ENCODE results near the gene ABCA13.

Gene ABCA13

DNA sequence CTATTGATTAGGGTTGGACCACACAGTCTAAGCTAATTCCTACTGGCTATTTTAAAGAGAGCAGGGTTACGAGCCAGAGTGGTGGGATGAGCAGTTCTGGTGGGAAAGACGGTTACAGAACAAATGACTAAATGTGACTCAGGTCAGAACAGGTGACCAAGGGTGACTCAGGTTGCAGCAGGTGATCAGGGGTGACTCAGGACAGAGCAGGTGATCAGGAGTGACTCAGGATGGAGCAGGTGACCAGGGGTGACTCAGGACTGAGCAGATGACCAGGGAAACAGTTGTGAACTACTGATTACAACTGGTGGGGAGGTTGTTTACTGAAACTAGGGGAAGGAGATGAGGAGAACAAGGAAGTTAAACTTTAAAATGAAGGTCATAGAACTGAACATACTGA, 366.3 kb downstream of the ABCA13 start:
- Histone ChIP-seq H3K4me2 (ENCODE audit: low read length, poor library complexity, severe bottlenecking) (no peak overlapping the region), H3K18ac (ENCODE audit: low read depth in 1 of 2, low read length in 2 of 2) (no peak overlapping the region), H3K4me1 (ENCODE audit: control insufficient read depth, insufficient read depth, low read depth, low read length) (no peaks in the 10 kb centered on the region), H4K91ac (ENCODE audit: low read length) (no peak overlapping the region), H3K79me1 (replicated peaks; ENCODE audit: low read length, poor library complexity, severe bottlenecking) (no peaks in the 10 kb centered on the region), H3K4me3 (ENCODE audit: insufficient read depth in 1 of 2, low read depth in 1 of 2, low read length in 2 of 2) (no peak overlapping the region), H3K9me3 (ENCODE audit: control insufficient read depth, low read length) (peaks cover 11% of the 10 kb centered on the region), H3K9ac (ENCODE audit: low read length) (no peak overlapping the region), H2AFZ (ENCODE audit: low read depth, low read length) (no peak overlapping the region), H3K36me3 (ENCODE audit: control insufficient read depth in 1 of 2, insufficient read depth in 2 of 2, low read depth in 1 of 2, low read length in 2 of 2) (no peaks in the 10 kb centered on the region), H2BK5ac (ENCODE audit: low read depth, low read length, poor library complexity, severe bottlenecking) (no peak overlapping the region), H3K4ac (ENCODE audit: low read depth in 1 of 2, low read length in 2 of 2) (no peak overlapping the region), H2BK120ac (ENCODE audit: low read depth, low read length) (no peak overlapping the region), H2BK12ac (ENCODE audit: low read length in 2 of 2) (no peak overlapping the region), H3K14ac (ENCODE audit: low read length in 2 of 2) (no peak overlapping the region), H4K8ac (ENCODE audit: low read length) (no peak overlapping the region), H2AK5ac (ENCODE audit: low read length, severe bottlenecking) (no peak overlapping the region), H3K27me3 (ENCODE audit: control insufficient read depth in 1 of 2, insufficient read depth in 1 of 2, low read length in 2 of 2) (no peaks in the 10 kb centered on the region), H2BK15ac (ENCODE audit: low read depth, poor library complexity, severe bottlenecking) (no peak overlapping the region), H3K27ac (ENCODE audit: low read length, poor library complexity, severe bottlenecking) (no peak overlapping the region), H3K23ac (ENCODE audit: low read length in 2 of 2) (no peak overlapping the region)
- 81% methylated on average over 2 of the region's 2 CpGs for WGBS
- no peak for DNase-seq

DNA sequence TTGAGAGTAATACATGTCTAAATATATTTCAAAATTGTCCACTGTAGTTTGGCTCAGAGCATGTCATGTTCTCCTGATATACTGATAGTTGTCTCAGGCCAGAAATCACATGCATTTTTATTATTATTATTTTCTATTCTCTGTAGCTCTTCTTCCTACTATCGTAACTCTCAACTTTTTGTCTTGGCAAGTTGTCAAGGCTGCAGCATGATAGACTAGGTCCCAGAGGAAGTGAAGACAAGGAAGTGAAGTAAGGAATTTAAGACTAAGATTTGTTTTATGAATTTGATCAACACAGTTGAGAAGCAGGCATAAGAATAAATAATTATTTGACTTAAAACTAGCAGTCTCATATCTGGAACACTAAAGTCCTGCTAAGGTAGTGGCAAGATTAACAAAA, 369.5 kb downstream of the ABCA13 start:
- H2BK12ac ChIP-seq (ENCODE audit: low read length in 2 of 2) = no peak overlapping the region

DNA sequence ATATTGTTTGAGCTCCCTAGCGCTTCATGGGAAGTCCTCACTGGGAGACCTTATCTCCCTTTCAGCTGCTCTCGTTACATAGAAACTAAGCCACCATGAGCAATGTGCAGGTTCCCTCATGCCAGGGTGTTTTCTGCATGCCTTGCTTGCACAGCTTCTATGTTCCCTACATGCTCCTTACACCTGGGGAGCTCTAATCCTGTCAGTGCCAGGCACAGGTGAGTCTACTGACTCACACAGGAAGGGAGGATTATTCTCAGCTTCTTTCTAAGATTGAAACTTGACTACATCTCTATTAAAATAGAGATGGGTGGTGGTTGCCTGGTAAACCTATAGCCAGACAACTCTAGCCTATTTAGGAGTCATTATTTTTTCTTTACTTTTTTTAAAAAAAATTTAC, 377.4 kb downstream of the ABCA13 start:
- Histone ChIP-seq H3K23ac (ENCODE audit: low read length in 2 of 2) (no peak overlapping the region), H4K91ac (ENCODE audit: low read length) (no peak overlapping the region), H3K4ac (ENCODE audit: low read depth in 1 of 2, low read length in 2 of 2) (no peak overlapping the region), H3K4me1 (ENCODE audit: control insufficient read depth, insufficient read depth, low read depth, low read length) (no peaks in the 10 kb centered on the region), H4K8ac (ENCODE audit: low read length) (no peak overlapping the region), H3K9me3 (ENCODE audit: control insufficient read depth, low read length) (peaks cover 2% of the 10 kb centered on the region), H3K14ac (ENCODE audit: low read length in 2 of 2) (no peak overlapping the region), H3K36me3 (ENCODE audit: control insufficient read depth in 1 of 2, insufficient read depth in 2 of 2, low read depth in 1 of 2, low read length in 2 of 2) (no peaks in the 10 kb centered on the region), H3K4me3 (ENCODE audit: insufficient read depth in 1 of 2, low read depth in 1 of 2, low read length in 2 of 2) (no peak overlapping the region), H2AFZ (ENCODE audit: low read depth, low read length) (no peak overlapping the region), H2BK12ac (ENCODE audit: low read length in 2 of 2) (no peak overlapping the region), H3K27me3 (ENCODE audit: control insufficient read depth in 1 of 2, insufficient read depth in 1 of 2, low read length in 2 of 2) (no peaks in the 10 kb centered on the region), H2BK15ac (ENCODE audit: low read depth, poor library complexity, severe bottlenecking) (no peak overlapping the region), H3K79me1 (replicated peaks; ENCODE audit: low read length, poor library complexity, severe bottlenecking) (no peaks in the 10 kb centered on the region), H3K18ac (ENCODE audit: low read depth in 1 of 2, low read length in 2 of 2) (no peak overlapping the region), H2BK120ac (ENCODE audit: low read depth, low read length) (no peak overlapping the region), H3K9ac (ENCODE audit: low read length) (no peak overlapping the region), H3K4me2 (ENCODE audit: low read length, poor library complexity, severe bottlenecking) (no peak overlapping the region), H3K27ac (ENCODE audit: low read length, poor library complexity, severe bottlenecking) (no peak overlapping the region), H2BK5ac (ENCODE audit: low read depth, low read length, poor library complexity, severe bottlenecking) (no peak overlapping the region), H2AK5ac (ENCODE audit: low read length, severe bottlenecking) (no peak overlapping the region)
- no peak for DNase-seq
- WGBS = 81% methylated on average over 2 of the region's 2 CpGs

More for the DNA sequence above, 369.5 kb downstream of the ABCA13 start:
- Histone ChIP-seq H3K4me3 (ENCODE audit: insufficient read depth in 1 of 2, low read depth in 1 of 2, low read length in 2 of 2) (no peak overlapping the region), H3K4ac (ENCODE audit: low read depth in 1 of 2, low read length in 2 of 2) (no peak overlapping the region), H2BK120ac (ENCODE audit: low read depth, low read length) (no peak overlapping the region), H3K14ac (ENCODE audit: low read length in 2 of 2) (no peak overlapping the region), H3K9ac (ENCODE audit: low read length) (no peak overlapping the region), H2BK5ac (ENCODE audit: low read depth, low read length, poor library complexity, severe bottlenecking) (no peak overlapping the region), H4K8ac (ENCODE audit: low read length) (no peak overlapping the region), H3K4me1 (ENCODE audit: control insufficient read depth, insufficient read depth, low read depth, low read length) (no peaks in the 10 kb centered on the region), H3K23ac (ENCODE audit: low read length in 2 of 2) (no peak overlapping the region), H4K91ac (ENCODE audit: low read length) (no peak overlapping the region), H3K9me3 (ENCODE audit: control insufficient read depth, low read length) (peaks cover 7% of the 10 kb centered on the region), H2AK5ac (ENCODE audit: low read length, severe bottlenecking) (no peak overlapping the region), H3K4me2 (ENCODE audit: low read length, poor library complexity, severe bottlenecking) (no peak overlapping the region), H2BK15ac (ENCODE audit: low read depth, poor library complexity, severe bottlenecking) (no peak overlapping the region), H3K36me3 (ENCODE audit: control insufficient read depth in 1 of 2, insufficient read depth in 2 of 2, low read depth in 1 of 2, low read length in 2 of 2) (no peaks in the 10 kb centered on the region), H3K79me1 (replicated peaks; ENCODE audit: low read length, poor library complexity, severe bottlenecking) (no peaks in the 10 kb centered on the region), H3K27me3 (ENCODE audit: control insufficient read depth in 1 of 2, insufficient read depth in 1 of 2, low read length in 2 of 2) (no peaks in the 10 kb centered on the region), H3K27ac (ENCODE audit: low read length, poor library complexity, severe bottlenecking) (no peak overlapping the region), H2AFZ (ENCODE audit: low read depth, low read length) (no peak overlapping the region), H3K18ac (ENCODE audit: low read depth in 1 of 2, low read length in 2 of 2) (no peak overlapping the region)
- WGBS = no CpG with 5 or more reads among the region's 1 CpG
- no peak for DNase-seq

DNA sequence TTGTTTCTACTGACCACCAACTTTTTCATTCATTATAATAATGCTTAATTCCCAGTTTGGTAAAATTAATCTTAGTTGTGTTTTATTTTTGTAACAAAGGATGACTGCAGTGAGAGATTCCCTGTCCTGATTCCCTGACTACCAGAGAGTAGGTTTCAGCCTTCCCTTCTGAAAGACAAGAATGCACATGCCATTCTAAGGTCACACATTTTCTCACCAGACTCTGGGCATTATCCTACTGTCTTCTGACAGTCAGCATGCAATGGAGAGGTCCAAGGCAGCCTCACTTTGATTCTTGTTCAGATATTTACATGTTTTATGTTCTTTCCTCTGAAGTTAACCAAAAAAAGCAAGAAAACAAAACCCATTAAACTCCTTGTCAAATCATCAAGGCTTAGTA, 380.4 kb downstream of the ABCA13 start:
- Histone ChIP-seq H3K4me1 (ENCODE audit: control insufficient read depth, insufficient read depth, low read depth, low read length) (no peaks in the 10 kb centered on the region), H3K4me3 (ENCODE audit: insufficient read depth in 1 of 2, low read depth in 1 of 2, low read length in 2 of 2) (no peak overlapping the region), H3K9ac (ENCODE audit: low read length) (no peak overlapping the region), H3K9me3 (ENCODE audit: control insufficient read depth, low read length) (peaks cover 16% of the 10 kb centered on the region), H2BK15ac (ENCODE audit: low read depth, poor library complexity, severe bottlenecking) (no peak overlapping the region), H3K79me1 (replicated peaks; ENCODE audit: low read length, poor library complexity, severe bottlenecking) (no peaks in the 10 kb centered on the region), H3K23ac (ENCODE audit: low read length in 2 of 2) (no peak overlapping the region), H3K4ac (ENCODE audit: low read depth in 1 of 2, low read length in 2 of 2) (no peak overlapping the region), H3K36me3 (ENCODE audit: control insufficient read depth in 1 of 2, insufficient read depth in 2 of 2, low read depth in 1 of 2, low read length in 2 of 2) (no peaks in the 10 kb centered on the region), H3K4me2 (ENCODE audit: low read length, poor library complexity, severe bottlenecking) (no peak overlapping the region), H2BK5ac (ENCODE audit: low read depth, low read length, poor library complexity, severe bottlenecking) (no peak overlapping the region), H3K27ac (ENCODE audit: low read length, poor library complexity, severe bottlenecking) (no peak overlapping the region), H2AK5ac (ENCODE audit: low read length, severe bottlenecking) (no peak overlapping the region), H3K14ac (ENCODE audit: low read length in 2 of 2) (no peak overlapping the region), H3K18ac (ENCODE audit: low read depth in 1 of 2, low read length in 2 of 2) (no peak overlapping the region), H4K91ac (ENCODE audit: low read length) (no peak overlapping the region), H3K27me3 (ENCODE audit: control insufficient read depth in 1 of 2, insufficient read depth in 1 of 2, low read length in 2 of 2) (no peaks in the 10 kb centered on the region), H2BK120ac (ENCODE audit: low read depth, low read length) (no peak overlapping the region), H2BK12ac (ENCODE audit: low read length in 2 of 2) (no peak overlapping the region), H4K8ac (ENCODE audit: low read length) (no peak overlapping the region), H2AFZ (ENCODE audit: low read depth, low read length) (no peak overlapping the region)
- no peak for DNase-seq
